ENCODE measurements around the gene LRRC28. TPM values are rescaled to one million over a fixed set of nuclear protein-coding genes. Genes with fewer than 3 reads are reported as not detected.

Gene LRRC28
- total and polyA plus RNA-seq, 9 of the 15 experiments (the other 6 are each of a cell fraction or from before 2014, with no cell fraction given) = 5.5 to 17.4 (median 7.9) TPM

DNA sequence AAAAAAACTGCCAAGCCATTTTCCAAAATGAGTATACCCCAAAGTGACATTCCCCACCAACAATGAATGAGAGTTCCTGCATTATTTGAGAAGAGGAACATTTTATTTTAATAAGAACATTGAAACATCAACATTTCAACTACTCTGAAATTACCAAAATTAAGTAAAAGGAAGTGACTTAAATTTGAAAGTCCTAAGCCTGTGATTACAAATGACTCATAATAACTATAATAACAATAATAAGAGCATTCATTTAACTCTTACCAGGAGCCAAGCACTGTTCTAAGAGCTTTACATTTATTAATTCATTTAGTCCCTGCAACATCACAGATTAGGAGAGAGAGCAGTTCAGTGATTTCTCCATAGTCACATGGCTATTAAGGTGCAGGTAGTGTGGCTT, 32.4 kb downstream of the LRRC28 start:
- no TSS peak for BruUV-seq (replicated peaks)
- Histone ChIP-seq H3K27me3 (ENCODE audit: control insufficient read depth in 2 of 2, insufficient read depth in 2 of 2, low read length in 2 of 2) (no peaks in the 10 kb centered on the region), H3K79me2 (ENCODE audit: control insufficient read depth, insufficient read depth, low read length) (no peaks in the 10 kb centered on the region), H3K4me1 (replicated peaks in 1 of 2; ENCODE audit: control insufficient read depth in 2 of 2, insufficient read depth in 2 of 2, low read length in 2 of 2) (no peaks in the 10 kb centered on the region), H3K9me1 (ENCODE audit: control insufficient read depth, insufficient read depth, low read length) (no peaks in the 10 kb centered on the region), H3K27ac (ENCODE audit: extremely low read depth, low read depth, low read length) (no peak overlapping the region), H3K4me3 (no peak overlapping the region), H3K9me3 (replicated peaks; ENCODE audit: control insufficient read depth, insufficient read depth, low read depth, low read length) (no peaks in the 10 kb centered on the region), H2AFZ (ENCODE audit: low read depth, low read length) (no peak overlapping the region), H3K9ac (ENCODE audit: insufficient read depth in 1 of 2, low read depth in 2 of 2, low read length in 2 of 2) (no peak overlapping the region), H4K20me1 (replicated peaks; ENCODE audit: control insufficient read depth, insufficient read depth, low read length) (no peaks in the 10 kb centered on the region), H3K36me3 (ENCODE audit: control insufficient read depth, insufficient read depth, low read length) (no peaks in the 10 kb centered on the region), H3K4me2 (ENCODE audit: insufficient read depth, low read length) (no peak overlapping the region)
- no peak for TF ChIP-seq NFIX (CRISPR knock-in tag; IDR thresholded peaks at IDR 0.05; ENCODE audit: low read depth)
- no peak for TF ChIP-seq ETV6 (IDR thresholded peaks at IDR 0.05; ENCODE audit: borderline replicate concordance in 1 of 2, low read depth in 2 of 2, low read length in 1 of 2)
- TF ChIP-seq ETV6 (CRISPR knock-in tag; IDR thresholded peaks at IDR 0.05; ENCODE audit: borderline replicate concordance) = no peak
- DNase-seq (ENCODE audit: extremely low read depth in 1 of 4, low spot score in 3 of 4) (no peak), FAIRE-seq (no peak), ATAC-seq (no peak)
- ChIA-PET POLR2A (interaction anchor here (0.6 to 1.2 kb wide), 2 partner anchors 13 to 33 kb away, joined by 3 read pairs; no protein-coding TSS in a partner anchor), CTCF (ENCODE audit: low intra/inter-chr PET ratio) (interaction anchor here (4.2 kb wide), 1 partner anchor 420 kb away, joined by 27 read pairs; no protein-coding TSS in a partner anchor)
- in situ Hi-C loops (cut with MboI) (loop anchor here (25.0 kb wide), 1 partner anchor 454 kb away; the partner anchor contains the start of gene LYSMD4), intact Hi-C loops (cut with micrococcal nuclease) (no loop called here)

DNA sequence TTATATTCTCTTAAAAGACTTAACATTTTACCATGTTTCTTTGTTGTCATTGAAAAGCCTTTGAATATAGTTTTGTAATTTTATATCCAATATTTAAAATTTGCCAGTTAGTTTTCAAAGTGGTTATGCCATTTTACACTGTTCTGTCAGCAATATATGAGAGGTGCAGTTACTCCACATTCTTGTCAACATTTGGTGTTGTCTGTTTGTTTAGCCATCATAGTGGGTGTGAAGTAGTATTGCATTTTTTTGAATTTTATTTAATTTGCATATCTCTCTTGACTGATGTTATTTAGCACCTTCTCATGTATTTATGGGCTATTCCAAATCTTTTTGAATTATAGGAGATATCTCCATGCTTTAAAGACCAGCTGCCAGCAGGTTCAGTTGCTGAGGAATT, 40.4 kb downstream of the LRRC28 start:
- ATAC-seq (no peak), DNase-seq (ENCODE audit: extremely low read depth in 1 of 4, low spot score in 3 of 4) (no peak), FAIRE-seq (no peak)
- Histone ChIP-seq H4K20me1 (replicated peaks; ENCODE audit: control insufficient read depth, insufficient read depth, low read length) (no peaks in the 10 kb centered on the region), H2AFZ (ENCODE audit: low read depth, low read length) (no peak overlapping the region), H3K79me2 (ENCODE audit: control insufficient read depth, insufficient read depth, low read length) (no peaks in the 10 kb centered on the region), H3K27me3 (ENCODE audit: control insufficient read depth in 2 of 2, insufficient read depth in 2 of 2, low read length in 2 of 2) (no peaks in the 10 kb centered on the region), H3K9me3 (replicated peaks; ENCODE audit: control insufficient read depth, insufficient read depth, low read depth, low read length) (no peaks in the 10 kb centered on the region; the same call in 1 of the 2 replicates), H3K9me1 (ENCODE audit: control insufficient read depth, insufficient read depth, low read length) (no peaks in the 10 kb centered on the region), H3K27ac (ENCODE audit: extremely low read depth, low read depth, low read length) (no peak overlapping the region), H3K4me2 (ENCODE audit: insufficient read depth, low read length) (no peak overlapping the region), H3K4me3 (no peak overlapping the region), H3K36me3 (ENCODE audit: control insufficient read depth, insufficient read depth, low read length) (no peaks in the 10 kb centered on the region), H3K9ac (ENCODE audit: insufficient read depth in 1 of 2, low read depth in 2 of 2, low read length in 2 of 2) (no peak overlapping the region), H3K4me1 (replicated peaks in 1 of 2; ENCODE audit: control insufficient read depth in 2 of 2, insufficient read depth in 2 of 2, low read length in 2 of 2) (no peaks in the 10 kb centered on the region)
- POLR2A ChIA-PET = no interaction called here
- intact Hi-C loops (cut with micrococcal nuclease) = no loop called here
- no TSS peak for BruUV-seq (replicated peaks)
- in situ Hi-C loops (cut with MboI) = loop anchor here (25.0 kb wide), 1 partner anchor 446 kb away; the partner anchor contains the start of gene LYSMD4
- CTCF ChIA-PET (ENCODE audit: low intra/inter-chr PET ratio) = no interaction called here
- no peak for TF ChIP-seq ZNF318 (IDR thresholded peaks at IDR 0.05; ENCODE audit: borderline replicate concordance in 1 of 2, low read depth in 1 of 2)
- TF ChIP-seq ZNF507 (tag; conservative IDR thresholded peaks at IDR 0.05) = no peak
- no peak for TF ChIP-seq GTF2E2 (tag; IDR thresholded peaks at IDR 0.05)
- TF ChIP-seq BDP1 (IDR thresholded peaks at IDR 0.05; ENCODE audit: insufficient read depth, insufficient read length) = no peak
- TF ChIP-seq CC2D1A (IDR thresholded peaks at IDR 0.05) = no peak
- TF ChIP-seq ADNP (tag; IDR thresholded peaks at IDR 0.05) = no peak

Data from K562 (cell line).